Naive thymus-derived CD4-positive, alpha-beta T cell (primary cell): ENCODE data around the gene MLLT11. TPM values are rescaled to one million over a fixed set of nuclear protein-coding genes. Genes with fewer than 3 reads are reported as not detected.

Source experiments
- ATAC-seq: fragments of 150-1000 bp; cut with Tn5 transposase; 2 replicates; pipeline ENCODE4 v1.10.0; 2021; ENCODE audit warnings: mild to moderate bottlenecking, moderate library complexity
- CTCF ChIA-PET: fragments of 350-600 bp; sonication (Branson Sonifier 250); formaldehyde crosslinking; loops from one replicate; lab custom pipeline; 2021; ENCODE audit warnings: antibody characterized with exemption; lab: Charles Lee
- POLR2A ChIA-PET: fragments of 350-600 bp; sonication (Branson Sonifier 250); formaldehyde crosslinking; loops from one replicate; lab custom pipeline; 2021; ENCODE audit warnings: antibody characterized with exemption, inconsistent platforms; lab: Charles Lee
- DNase-seq, 9 donors: peaks; one replicate each; pipeline versions ENCODE4 v3.0.0 to v3.0.0-alpha.2; 2020 to 2022; ENCODE audit warnings: mixed read lengths in 1 of 9
- H3K27ac ChIP-seq: one replicate; pipeline ENCODE4 v1.7.0; 2013; ENCODE audit warnings: mild to moderate bottlenecking, low read depth, low read length, moderate library complexity
- H3K27me3 ChIP-seq, 2 donors: one replicate each; pipeline ENCODE4 v1.7.0; 2013; ENCODE audit warnings: low read length in 2 of 2, mild to moderate bottlenecking in 2 of 2, moderate library complexity in 2 of 2; ENCODE audit not compliant: control insufficient read depth in 2 of 2, insufficient read depth in 2 of 2
- H3K36me3 ChIP-seq, 3 experiments: 1 replicate in 2 of 3; 2 replicates in 1 of 3; pipeline ENCODE4 v1.7.0; 2013; ENCODE audit warnings: low read length in 3 of 3, mild to moderate bottlenecking in 3 of 3, moderate library complexity in 1 of 3; ENCODE audit not compliant: insufficient read depth in 3 of 3, control insufficient read depth in 2 of 3
- H3K4me1 ChIP-seq, 2 donors: one replicate each; pipeline ENCODE4 v1.7.0; 2013; ENCODE audit warnings: low read length in 2 of 2, mild to moderate bottlenecking in 2 of 2, moderate library complexity in 1 of 2; ENCODE audit not compliant: control insufficient read depth in 2 of 2, insufficient read depth in 2 of 2
- H3K4me3 ChIP-seq: 2 replicates; pipeline ENCODE4 v1.7.0; 2013; ENCODE audit warnings: mild to moderate bottlenecking, low read length
- H3K9me3 ChIP-seq, 3 experiments: 1 replicate in 2 of 3; 2 replicates in 1 of 3; pipeline ENCODE4 v1.7.0; 2013; ENCODE audit warnings: low read length in 3 of 3; ENCODE audit not compliant: control insufficient read depth in 2 of 3
- H3K27ac Mint-ChIP-seq, 9 donors: one replicate each; pipeline ENCODE4 v1.8.0; 2020 to 2022; ENCODE audit warnings: mixed read lengths in 9 of 9, mild to moderate bottlenecking in 8 of 9, moderate library complexity in 5 of 9, inconsistent platforms in 2 of 9
- H3K27me3 Mint-ChIP-seq, 5 donors: one replicate each; pipeline ENCODE4 v1.8.0; 2021 to 2022; ENCODE audit warnings: mixed read lengths in 5 of 5, mild to moderate bottlenecking in 1 of 5
- H3K36me3 Mint-ChIP-seq, 5 donors: one replicate each; pipeline ENCODE4 v1.8.0; 2020 to 2022; ENCODE audit warnings: mixed read lengths in 5 of 5, mild to moderate bottlenecking in 3 of 5, inconsistent platforms in 1 of 5
- H3K4me1 Mint-ChIP-seq, 7 donors: one replicate each; pipeline ENCODE4 v1.8.0; 2020 to 2022; ENCODE audit warnings: mixed read lengths in 7 of 7, mild to moderate bottlenecking in 3 of 7, inconsistent platforms in 1 of 7
- H3K4me3 Mint-ChIP-seq, 10 donors: one replicate each; pipeline ENCODE4 v1.8.0; 2020 to 2022; ENCODE audit warnings: mild to moderate bottlenecking in 10 of 10, mixed read lengths in 10 of 10, moderate library complexity in 6 of 10, inconsistent platforms in 2 of 10
- H3K9me3 Mint-ChIP-seq, 11 donors: one replicate each; pipeline ENCODE4 v1.8.0; 2020 to 2022; ENCODE audit warnings: mixed read lengths in 11 of 11, mild to moderate bottlenecking in 4 of 11, inconsistent platforms in 1 of 11, moderate library complexity in 1 of 11
- intact Hi-C, 2 donors: fragments of 100-400 bp; cut with micrococcal nuclease; formaldehyde crosslinking; loops; one replicate each; pipeline ENCODE4 v1.15.1; 2023
- polyA plus RNA-seq, 2 donors: library from polyadenylated mRNA; unstranded; fragments of 300-500 nt; fragmentation: Illumina TruSeq; gene quantifications; one replicate each; pipeline ENCODE4 v1.2.3, GENCODE V29; 2021
- total RNA-seq, 6 experiments: library from RNA in 5 of 6; stranded (reverse) in 5 of 6; gene quantifications; 1 replicate in 5 of 6; 2 replicates in 1 of 6; pipeline ENCODE4 v1.2.3 and lab custom pipeline; 2021 to 2026

The MLLT11 gene
- total and polyA plus RNA-seq, 7 experiments from 2014 or later, result 3.3 to 6.0 (median 4.6) TPM

GRCh38 chr1:151050051-151050688 lies 10.0 kb upstream of the MLLT11 start:
- Histone ChIP-seq H3K4me1 (peaks cover 28 to 49% of the 10 kb centered on the region in 2 donors), H3K9me3 (no peaks in the 10 kb centered on the region), H3K4me3 (no peak overlapping the region), H3K36me3 (peaks cover 17 to 38% (median 26%) of the 10 kb centered on the region in 3 experiments), H3K27ac (peak overlapping the region; percentile 38), H3K27me3 (no peaks in the 10 kb centered on the region)
- H3K4me3 Mint-ChIP-seq, result peak overlapping the region in 6 of 10 donors; percentile 3 to 91 (median 22)
- intact Hi-C loops, result loop anchor here in 1 of 2 donors (10.0 kb wide), 1 partner anchor 205 kb away; the partner anchor contains the start of gene PSMD4
- POLR2A ChIA-PET, result interaction anchor here (0.6 to 12.0 kb wide), 17 partner anchors 7 to 855 kb away, joined by 3 to 253 read pairs (median 4); partner anchors contain the start of genes CDC42SE1, GABPB2, MLLT11 and TNFAIP8L2
- H3K4me1 Mint-ChIP-seq, result peaks cover 39 to 96% (median 74%) of the 10 kb centered on the region in 7 donors
- no peak for DNase-seq
- peak overlapping the region; percentile 66 to 96 (median 91) for H3K27ac Mint-ChIP-seq
- ATAC-seq, result no peak
- H3K27me3 Mint-ChIP-seq, result no peaks in the 10 kb centered on the region
- no peaks in the 10 kb centered on the region for H3K9me3 Mint-ChIP-seq
- CTCF ChIA-PET, result interaction anchor here (0.6 to 3.1 kb wide), 5 partner anchors 9 to 70 kb away, joined by 3 to 13 read pairs (median 4); partner anchors contain the start of genes CDC42SE1, GABPB2 and MLLT11
- peaks cover 4 to 37% (median 22%) of the 10 kb centered on the region in 5 donors for H3K36me3 Mint-ChIP-seq

- no peak overlapping the region for H3K4me3 ChIP-seq
- H3K4me1 ChIP-seq, result peaks cover 35 to 49% of the 10 kb centered on the region in 2 donors
- DNase-seq (no peak), ATAC-seq (no peak)
- Mint-ChIP-seq H3K27me3 (no peaks in the 10 kb centered on the region), H3K4me3 (peak overlapping the region in 3 of 10 donors; percentile 56 to 97 (median 56)), H3K27ac (peak overlapping the region; percentile 35 to 98 (median 95)), H3K9me3 (no peaks in the 10 kb centered on the region), H3K36me3 (peaks cover 13 to 49% (median 35%) of the 10 kb centered on the region in 5 donors), H3K4me1 (peaks cover 44 to 89% (median 76%) of the 10 kb centered on the region in 7 donors)
- intact Hi-C loops, result loop anchor here in 1 of 2 donors (10.0 kb wide), 1 partner anchor 203 kb away; the partner anchor contains the start of gene PSMD4
- peak overlapping the region; percentile 53 for H3K27ac ChIP-seq
- CTCF ChIA-PET, result interaction anchor here (0.6 to 3.1 kb wide), 5 partner anchors 8 to 83 kb away, joined by 3 to 13 read pairs (median 4); partner anchors contain the start of gene CDC42SE1
- POLR2A ChIA-PET, result interaction anchor here (0.7 to 12.8 kb wide), 12 partner anchors 4 to 107 kb away, joined by 3 to 253 read pairs (median 5); partner anchors contain the start of genes C1orf56, CDC42SE1, MINDY1 and MLLT11
- H3K9me3 ChIP-seq, result no peaks in the 10 kb centered on the region
- H3K27me3 ChIP-seq, result no peaks in the 10 kb centered on the region
- H3K36me3 ChIP-seq, result peaks cover 23 to 44% (median 32%) of the 10 kb centered on the region in 3 experiments
Observed at GRCh38 chr1:151051356-151052009, 8.7 kb upstream of the MLLT11 start.

GRCh38 chr1:151054971-151055547 lies 5.1 kb upstream of the MLLT11 start:
- intact Hi-C loops, result loop anchor here (5.0 to 10.0 kb wide), 5 partner anchors 200 to 693 kb away; partner anchors contain the start of genes PSMD4 (in 1 of the 2), RPRD2 (in 1 of the 2) and ZNF687 (in 1 of the 2)
- DNase-seq, result no peak
- Histone ChIP-seq H3K27me3 (no peaks in the 10 kb centered on the region), H3K27ac (peak overlapping the region; percentile 99), H3K4me3 (peak overlapping the region; percentile 82), H3K4me1 (peaks cover 29 to 30% of the 10 kb centered on the region in 2 donors), H3K36me3 (peaks cover 23 to 65% (median 35%) of the 10 kb centered on the region in 3 experiments), H3K9me3 (no peaks in the 10 kb centered on the region)
- POLR2A ChIA-PET, result interaction anchor here (0.6 to 12.8 kb wide), 23 partner anchors 7 to 320 kb away, joined by 3 to 253 read pairs (median 4); partner anchors contain the start of genes C1orf56, GABPB2, LYSMD1 and MINDY1
- no peak for ATAC-seq
- H3K27me3 Mint-ChIP-seq, result no peaks in the 10 kb centered on the region
- CTCF ChIA-PET, result interaction anchor here (0.6 to 3.0 kb wide), 5 partner anchors 10 to 197 kb away, joined by 3 to 15 read pairs (median 3); partner anchors contain the start of genes BNIPL and MINDY1
- peak overlapping the region; percentile 93 to 99 (median 95) for H3K27ac Mint-ChIP-seq
- H3K4me1 Mint-ChIP-seq, result peaks cover 45 to 74% (median 61%) of the 10 kb centered on the region in 7 donors
- H3K36me3 Mint-ChIP-seq, result peaks cover 31 to 66% (median 53%) of the 10 kb centered on the region in 5 donors
- peaks cover 0 to 3% (median 0%) of the 10 kb centered on the region in 11 donors for H3K9me3 Mint-ChIP-seq
- peak overlapping the region; percentile 95 to 100 (median 99) for H3K4me3 Mint-ChIP-seq

- H3K9me3 Mint-ChIP-seq, result peaks cover 0 to 3% (median 0%) of the 10 kb centered on the region in 11 donors
- no peak for DNase-seq
- Histone ChIP-seq H3K36me3 (peaks cover 23 to 65% (median 35%) of the 10 kb centered on the region in 3 experiments), H3K4me1 (peaks cover 29 to 30% of the 10 kb centered on the region in 2 donors), H3K27ac (peak overlapping the region; percentile 99), H3K4me3 (peak overlapping the region; percentile 82), H3K9me3 (no peaks in the 10 kb centered on the region), H3K27me3 (no peaks in the 10 kb centered on the region)
- ChIA-PET POLR2A (interaction anchor here (0.6 to 12.8 kb wide), 26 partner anchors 8 to 319 kb away, joined by 3 to 253 read pairs (median 4); partner anchors contain the start of genes BNIPL, C1orf56, GABPB2 and LYSMD1), CTCF (interaction anchor here (0.6 to 6.3 kb wide), 6 partner anchors 9 to 50 kb away, joined by 3 to 38 read pairs (median 8); partner anchors contain the start of genes BNIPL, C1orf56 and MINDY1)
- no peak for ATAC-seq
- no peaks in the 10 kb centered on the region for H3K27me3 Mint-ChIP-seq
- H3K4me1 Mint-ChIP-seq, result peaks cover 48 to 74% (median 61%) of the 10 kb centered on the region in 7 donors
- H3K4me3 Mint-ChIP-seq, result peak overlapping the region; percentile 95 to 100 (median 99)
- peaks cover 31 to 66% (median 53%) of the 10 kb centered on the region in 5 donors for H3K36me3 Mint-ChIP-seq
- H3K27ac Mint-ChIP-seq, result peak overlapping the region; percentile 93 to 99 (median 95)
- intact Hi-C loops, result loop anchor here (5.0 to 10.0 kb wide), 5 partner anchors 199 to 693 kb away; partner anchors contain the start of genes PSMD4 (in 1 of the 2), RPRD2 (in 1 of the 2) and ZNF687 (in 1 of the 2)
Observed at GRCh38 chr1:151055581-151055980, 4.6 kb upstream of the MLLT11 start.

- Mint-ChIP-seq H3K27ac (peak overlapping the region; percentile 93 to 99 (median 95)), H3K4me1 (peaks cover 48 to 74% (median 61%) of the 10 kb centered on the region in 7 donors), H3K4me3 (peak overlapping the region; percentile 95 to 100 (median 99)), H3K36me3 (peaks cover 31 to 66% (median 53%) of the 10 kb centered on the region in 5 donors), H3K9me3 (peaks cover 0 to 3% (median 0%) of the 10 kb centered on the region in 11 donors), H3K27me3 (no peaks in the 10 kb centered on the region)
- Histone ChIP-seq H3K4me1 (peaks cover 29 to 30% of the 10 kb centered on the region in 2 donors), H3K4me3 (peak overlapping the region; percentile 82), H3K36me3 (peaks cover 23 to 65% (median 35%) of the 10 kb centered on the region in 3 experiments), H3K27ac (peak overlapping the region; percentile 99), H3K27me3 (no peaks in the 10 kb centered on the region), H3K9me3 (no peaks in the 10 kb centered on the region)
- ChIA-PET POLR2A (interaction anchor here (0.8 to 12.8 kb wide), 22 partner anchors 8 to 114 kb away, joined by 3 to 253 read pairs (median 7); partner anchors contain the start of genes BNIPL, C1orf56, GABPB2 and LYSMD1), CTCF (interaction anchor here (0.6 to 6.3 kb wide), 9 partner anchors 9 to 112 kb away, joined by 3 to 38 read pairs (median 3); partner anchors contain the start of genes BNIPL, C1orf56 and MINDY1)
- ATAC-seq (peak; percentile 42), DNase-seq (peak in 7 of 9 donors; percentile 55 to 73 (median 70))
- intact Hi-C loops, result loop anchor here (1.0 to 10.0 kb wide), 9 partner anchors 8 to 819 kb away; partner anchors contain the start of genes ANP32E (in 1 of the 2), PSMD4 (in 1 of the 2), RPRD2 (in 1 of the 2) and TNFAIP8L2 (in 1 of the 2)
Observed at GRCh38 chr1:151056149-151056548, 4.0 kb upstream of the MLLT11 start.
